ENCODE data around the gene RAB31. TPM values are rescaled to one million over a fixed set of nuclear protein-coding genes. Genes with fewer than 3 reads are reported as not detected.
A peak's percentile ranks its signal among the peaks of the same experiment; 100 is the strongest.

RAB31 gene
- total RNA-seq, 1 donor from 2014 or later, result 47.7 TPM

- no peaks in the 10 kb centered on the region for H3K27me3 ChIP-seq (ENCODE audit: control insufficient read depth, insufficient read depth, low read length)
- no peak for TF ChIP-seq CTCF (IDR thresholded peaks at IDR 0.05; ENCODE audit: insufficient read depth, low read length, severe bottlenecking)
- H3K4me3 ChIP-seq (ENCODE audit: low read depth, low read length), result no peak overlapping the region
- DNase-seq (ENCODE audit: low read depth), result no peak
- no peaks in the 10 kb centered on the region for H3K36me3 ChIP-seq (ENCODE audit: control insufficient read depth, insufficient read depth, low read length)
- no peak for FAIRE-seq
These were observed 163.2 kb downstream of the RAB31 start for GRCh38 chr18:9871244-9871746.

- no peaks in the 10 kb centered on the region for H3K36me3 ChIP-seq (ENCODE audit: control insufficient read depth, insufficient read depth, low read length)
- no peak for FAIRE-seq
- no peak overlapping the region for H3K4me3 ChIP-seq (ENCODE audit: low read depth, low read length)
- DNase-seq (ENCODE audit: low read depth), result no peak
- no peak for TF ChIP-seq CTCF (IDR thresholded peaks at IDR 0.05; ENCODE audit: insufficient read depth, low read length, severe bottlenecking)
- H3K27me3 ChIP-seq (ENCODE audit: control insufficient read depth, insufficient read depth, low read length), result no peaks in the 10 kb centered on the region
These were observed 164.7 kb downstream of the RAB31 start for GRCh38 chr18:9872823-9873222.

GRCh38 chr18:9874728-9875127 lies 166.6 kb downstream of the RAB31 start:
- DNase-seq (ENCODE audit: low read depth), result peak; percentile 81
- H3K4me3 ChIP-seq (ENCODE audit: low read depth, low read length), result no peak overlapping the region
- no peak for TF ChIP-seq CTCF (IDR thresholded peaks at IDR 0.05; ENCODE audit: insufficient read depth, low read length, severe bottlenecking)

GRCh38 chr18:9876212-9876866 lies 168.2 kb downstream of the RAB31 start:
- no peak for FAIRE-seq
- Histone ChIP-seq H3K4me3 (ENCODE audit: low read depth, low read length) (no peak overlapping the region), H3K27me3 (ENCODE audit: control insufficient read depth, insufficient read depth, low read length) (no peaks in the 10 kb centered on the region), H3K36me3 (ENCODE audit: control insufficient read depth, insufficient read depth, low read length) (no peaks in the 10 kb centered on the region)
- no peak for DNase-seq (ENCODE audit: low read depth)
- no peak for TF ChIP-seq CTCF (IDR thresholded peaks at IDR 0.05; ENCODE audit: insufficient read depth, low read length, severe bottlenecking)

More at GRCh38 chr18:9874728-9875127, 166.6 kb downstream of the RAB31 start:
- Histone ChIP-seq H3K27me3 (ENCODE audit: control insufficient read depth, insufficient read depth, low read length) (no peaks in the 10 kb centered on the region), H3K36me3 (ENCODE audit: control insufficient read depth, insufficient read depth, low read length) (no peaks in the 10 kb centered on the region)
- FAIRE-seq, result no peak

- FAIRE-seq (no peak), DNase-seq (ENCODE audit: low read depth) (peak; percentile 73)
- H3K4me3 ChIP-seq (ENCODE audit: low read depth, low read length), result no peak overlapping the region
- no peaks in the 10 kb centered on the region for H3K27me3 ChIP-seq (ENCODE audit: control insufficient read depth, insufficient read depth, low read length)
- H3K36me3 ChIP-seq (ENCODE audit: control insufficient read depth, insufficient read depth, low read length), result no peaks in the 10 kb centered on the region
- TF ChIP-seq CTCF (IDR thresholded peaks at IDR 0.05; ENCODE audit: insufficient read depth, low read length, severe bottlenecking), result no peak
These were observed 169.0 kb downstream of the RAB31 start for GRCh38 chr18:9876867-9877654.
